HepG2 (cell line): Measurements from ENCODE around the gene KIRREL2. TPM values are rescaled to one million over a fixed set of nuclear protein-coding genes. Genes with fewer than 3 reads are reported as not detected.

Experiments
- ATAC-seq: fragments of 200-7000 bp; cut with Tn5 transposase; 3 replicates; pipeline ENCODE4 v1.9.1; 2020; ENCODE audit warnings: mild to moderate bottlenecking, moderate library complexity
- BruUV-seq: library from RNA; stranded (reverse); fragments of 400-500 nt; replicated peaks from 2 replicates; lab custom pipeline; 2021; lab: Mats Ljungman, UMichigan
- CTCF ChIA-PET: fragments of 300-600 bp; formaldehyde crosslinking; extraction: SDS; loops from one replicate; lab custom pipeline; 2021; ENCODE audit warnings: low total read pairs, inconsistent platforms, low intra/inter-chr PET ratio; lab: Yijun Ruan, JAX
- POLR2A ChIA-PET: fragments of 350-600 bp; sonication (Branson Sonifier 250); formaldehyde crosslinking; loops from one replicate; lab custom pipeline; 2020; ENCODE audit warnings: antibody characterized with exemption, inconsistent platforms; lab: Yijun Ruan, JAX
- DNase-seq: peaks from one replicate; pipeline ENCODE4 v3.0.0-alpha.2; 2015; ENCODE audit warnings: low spot score
- FAIRE-seq: peaks from 3 replicates; lab custom pipeline; 2011; peaks lifted over from hg19 to GRCh38; lab: Jason Lieb, UNC
- H2AFZ ChIP-seq: one replicate; pipeline ENCODE4 v1.6.1; 2011; ENCODE audit warnings: low read length, inconsistent platforms
- H3K27ac ChIP-seq: fragments of 300-600 bp; 3 replicates; pipeline ENCODE4 v1.8.0; 2011; ENCODE audit warnings: mixed run types, mild to moderate bottlenecking, mixed read lengths, low read length, inconsistent platforms; ENCODE audit not compliant: insufficient read depth; ENCODE audit errors: extremely low read length
- H3K27me3 ChIP-seq, 2 experiments: fragments of 200-600 bp in 1 of 2; 2 replicates in 1 of 2; 3 replicates in 1 of 2; pipeline versions ENCODE4 v1.6.0 to v1.8.0; 2011; ENCODE audit warnings: low read length in 2 of 2, mild to moderate bottlenecking in 2 of 2, moderate library complexity in 2 of 2, inconsistent platforms in 1 of 2; ENCODE audit not compliant: insufficient read depth in 2 of 2, control insufficient read depth in 1 of 2
- H3K36me3 ChIP-seq, 2 experiments: fragments of 200-600 bp in 1 of 2; replicated peaks in 1 of 2; 2 replicates in 1 of 2; 3 replicates in 1 of 2; pipeline versions ENCODE4 v1.5.1 to v1.8.0; 2011; ENCODE audit warnings: low read length in 2 of 2, inconsistent platforms in 1 of 2; ENCODE audit not compliant: insufficient read depth in 2 of 2, control insufficient read depth in 1 of 2
- H3K4me1 ChIP-seq: 2 replicates; pipeline ENCODE4 v1.5.1; 2012; ENCODE audit warnings: low read length, inconsistent platforms; ENCODE audit not compliant: insufficient read depth
- H3K4me2 ChIP-seq: 2 replicates; pipeline ENCODE4 v1.6.0; 2011; ENCODE audit warnings: low read depth, low read length, inconsistent platforms
- H3K4me3 ChIP-seq, 3 experiments: fragments of 200-600 bp in 1 of 3; sonication (generic), shearing (Covaris generic) in 1 of 3; replicated peaks in 1 of 3; 2 replicates each; pipeline ENCODE4 v1.5.1; 2011 to 2016; ENCODE audit warnings: low read length in 3 of 3, inconsistent platforms in 2 of 3, low read depth in 2 of 3, mild to moderate bottlenecking in 2 of 3, control low read depth in 1 of 3, mixed read lengths in 1 of 3; ENCODE audit not compliant: insufficient read depth in 1 of 3
- H3K79me2 ChIP-seq: one replicate; pipeline ENCODE4 v1.6.1; 2011; ENCODE audit warnings: low read length, inconsistent platforms; ENCODE audit not compliant: insufficient read depth
- H3K9ac ChIP-seq: 2 replicates; pipeline ENCODE4 v1.6.0; 2011; ENCODE audit warnings: mild to moderate bottlenecking, low read depth, low read length, inconsistent platforms; ENCODE audit not compliant: insufficient read depth
- H3K9me3 ChIP-seq: 2 replicates; pipeline ENCODE4 v1.5.1; 2012; ENCODE audit warnings: mild to moderate bottlenecking, low read length
- H4K20me1 ChIP-seq: 2 replicates; pipeline ENCODE4 v1.6.0; 2011; ENCODE audit warnings: inconsistent platforms, mild to moderate bottlenecking, low read length, moderate library complexity; ENCODE audit not compliant: insufficient read depth
- FIP1L1 ChIP-seq: fragments of 200-400 bp; formaldehyde crosslinking; IDR thresholded peaks from 2 replicates; pipeline ENCODE4 v1.6.1; 2018; ENCODE audit warnings: low read depth, mild to moderate bottlenecking, low read length, moderate library complexity, borderline replicate concordance; ENCODE audit not compliant: insufficient read depth
- MYPOP ChIP-seq: sonication (generic); formaldehyde crosslinking; IDR thresholded peaks from 2 replicates; pipeline ENCODE4 v1.8.1; 2023; ENCODE audit warnings: mild to moderate bottlenecking, moderate library complexity, missing genetic modification reagents
- NR3C1 ChIP-seq: sonication (generic); formaldehyde crosslinking; IDR thresholded peaks from 2 replicates; pipeline ENCODE4 v1.4.0; 2020; ENCODE audit warnings: missing genetic modification reagents
- ZBTB14 ChIP-seq: sonication (generic); formaldehyde crosslinking; IDR thresholded peaks from 2 replicates; pipeline ENCODE4 v1.4.0; 2020; ENCODE audit warnings: missing genetic modification reagents
- ZNF124 ChIP-seq: sonication (generic); formaldehyde crosslinking; IDR thresholded peaks from 2 replicates; pipeline ENCODE4 v1.4.0; 2020; ENCODE audit warnings: missing genetic modification reagents
- WGBS: methylation state at CpG from one replicate; pipeline ENCODE4 v1.1.6; 2017; ENCODE audit warnings: low lambda C conversion rate; 5-methylcytosine and 5-hydroxymethylcytosine counted together
- in situ Hi-C: cut with HindIII; loops from 2 replicates; pipeline ENCODE4 v1.10.0; 2017; ENCODE audit warnings: low pct_unique_long_range_greater_than_20kb; ENCODE audit not compliant: extremely low pct_ligation_motif_present
- intact Hi-C: fragments of 100-400 bp; cut with micrococcal nuclease; formaldehyde crosslinking; loops from one replicate; pipeline ENCODE4 v1.10.0; 2022; ENCODE audit not compliant: unreplicated experiment
- polyA plus RNA-seq, 8 experiments: library from polyadenylated mRNA; depleted of rRNA in 3 of 8; stranded (reverse) in 7 of 8; unstranded in 1 of 8; fragments of >200 nt; fragmentation: Illumina TruSeq in 4 of 8; extraction: Trizol in 4 of 8; gene quantifications; 2 replicates each; pipeline versions ENCODE4 v1.2.1 to v1.2.3, GENCODE V29; 2011 to 2016; ENCODE audit warnings: low read depth in 4 of 8, missing spikeins in 1 of 8, mixed read lengths in 1 of 8; ENCODE audit not compliant: insufficient read depth in 1 of 8
- total RNA-seq, 5 experiments: library from RNA; depleted of rRNA; stranded (reverse); fragments of >200 nt; fragmentation: Illumina TruSeq; extraction: Trizol; gene quantifications; 2 replicates each; pipeline ENCODE4 v1.2.3, GENCODE V29; 2016; ENCODE audit warnings: low read depth in 1 of 5
- TF ChIP-seq, protein P1 (sequence below): sonication (generic); formaldehyde crosslinking; IDR thresholded peaks from 2 replicates; pipeline ENCODE4 v1.5.0; 2020; ENCODE audit warnings: missing genetic modification reagents, mild to moderate bottlenecking, borderline replicate concordance
- TF ChIP-seq, protein P2 (sequence below): IDR thresholded peaks from 2 replicates; pipeline ENCODE4 v1.6.1; 2012; ENCODE audit warnings: inconsistent platforms
- TF ChIP-seq, protein P3 (sequence below): sonication (generic); formaldehyde crosslinking; IDR thresholded peaks from 2 replicates; pipeline ENCODE4 v1.4.0; 2020; ENCODE audit warnings: missing genetic modification reagents

KIRREL2 gene
- total and polyA plus RNA-seq, 2 of the 13 experiments (the other 11 are each of a cell fraction or from before 2014, with no cell fraction given): 0.18 to 2.4 TPM

GRCh38 chr19:35883882-35884281 is 27.2 kb downstream of the KIRREL2 start:
- no peaks in the 10 kb centered on the region for H4K20me1 ChIP-seq
- H3K4me3 ChIP-seq: no peak overlapping the region
- H3K4me1 ChIP-seq: no peaks in the 10 kb centered on the region
- no peak for FAIRE-seq
- no peaks in the 10 kb centered on the region for H3K27me3 ChIP-seq
- no peaks in the 10 kb centered on the region for H3K9me3 ChIP-seq
- no peak overlapping the region for H3K4me2 ChIP-seq
- no peak for DNase-seq
- no peaks in the 10 kb centered on the region for H3K79me2 ChIP-seq
- no TSS peak for BruUV-seq
- TF ChIP-seq, protein P1, sequence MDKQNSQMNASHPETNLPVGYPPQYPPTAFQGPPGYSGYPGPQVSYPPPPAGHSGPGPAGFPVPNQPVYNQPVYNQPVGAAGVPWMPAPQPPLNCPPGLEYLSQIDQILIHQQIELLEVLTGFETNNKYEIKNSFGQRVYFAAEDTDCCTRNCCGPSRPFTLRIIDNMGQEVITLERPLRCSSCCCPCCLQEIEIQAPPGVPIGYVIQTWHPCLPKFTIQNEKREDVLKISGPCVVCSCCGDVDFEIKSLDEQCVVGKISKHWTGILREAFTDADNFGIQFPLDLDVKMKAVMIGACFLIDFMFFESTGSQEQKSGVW: no peak
- TF ChIP-seq, protein P2, sequence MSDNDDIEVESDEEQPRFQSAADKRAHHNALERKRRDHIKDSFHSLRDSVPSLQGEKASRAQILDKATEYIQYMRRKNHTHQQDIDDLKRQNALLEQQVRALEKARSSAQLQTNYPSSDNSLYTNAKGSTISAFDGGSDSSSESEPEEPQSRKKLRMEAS: no peak
- TF ChIP-seq ZBTB14 (CRISPR knock-in tag) (no peak), ZNF124 (no peak), MYPOP (CRISPR knock-in tag) (no peak), NR3C1 (CRISPR knock-in tag) (no peak), FIP1L1 (no peak)
- TF ChIP-seq, protein P3, sequence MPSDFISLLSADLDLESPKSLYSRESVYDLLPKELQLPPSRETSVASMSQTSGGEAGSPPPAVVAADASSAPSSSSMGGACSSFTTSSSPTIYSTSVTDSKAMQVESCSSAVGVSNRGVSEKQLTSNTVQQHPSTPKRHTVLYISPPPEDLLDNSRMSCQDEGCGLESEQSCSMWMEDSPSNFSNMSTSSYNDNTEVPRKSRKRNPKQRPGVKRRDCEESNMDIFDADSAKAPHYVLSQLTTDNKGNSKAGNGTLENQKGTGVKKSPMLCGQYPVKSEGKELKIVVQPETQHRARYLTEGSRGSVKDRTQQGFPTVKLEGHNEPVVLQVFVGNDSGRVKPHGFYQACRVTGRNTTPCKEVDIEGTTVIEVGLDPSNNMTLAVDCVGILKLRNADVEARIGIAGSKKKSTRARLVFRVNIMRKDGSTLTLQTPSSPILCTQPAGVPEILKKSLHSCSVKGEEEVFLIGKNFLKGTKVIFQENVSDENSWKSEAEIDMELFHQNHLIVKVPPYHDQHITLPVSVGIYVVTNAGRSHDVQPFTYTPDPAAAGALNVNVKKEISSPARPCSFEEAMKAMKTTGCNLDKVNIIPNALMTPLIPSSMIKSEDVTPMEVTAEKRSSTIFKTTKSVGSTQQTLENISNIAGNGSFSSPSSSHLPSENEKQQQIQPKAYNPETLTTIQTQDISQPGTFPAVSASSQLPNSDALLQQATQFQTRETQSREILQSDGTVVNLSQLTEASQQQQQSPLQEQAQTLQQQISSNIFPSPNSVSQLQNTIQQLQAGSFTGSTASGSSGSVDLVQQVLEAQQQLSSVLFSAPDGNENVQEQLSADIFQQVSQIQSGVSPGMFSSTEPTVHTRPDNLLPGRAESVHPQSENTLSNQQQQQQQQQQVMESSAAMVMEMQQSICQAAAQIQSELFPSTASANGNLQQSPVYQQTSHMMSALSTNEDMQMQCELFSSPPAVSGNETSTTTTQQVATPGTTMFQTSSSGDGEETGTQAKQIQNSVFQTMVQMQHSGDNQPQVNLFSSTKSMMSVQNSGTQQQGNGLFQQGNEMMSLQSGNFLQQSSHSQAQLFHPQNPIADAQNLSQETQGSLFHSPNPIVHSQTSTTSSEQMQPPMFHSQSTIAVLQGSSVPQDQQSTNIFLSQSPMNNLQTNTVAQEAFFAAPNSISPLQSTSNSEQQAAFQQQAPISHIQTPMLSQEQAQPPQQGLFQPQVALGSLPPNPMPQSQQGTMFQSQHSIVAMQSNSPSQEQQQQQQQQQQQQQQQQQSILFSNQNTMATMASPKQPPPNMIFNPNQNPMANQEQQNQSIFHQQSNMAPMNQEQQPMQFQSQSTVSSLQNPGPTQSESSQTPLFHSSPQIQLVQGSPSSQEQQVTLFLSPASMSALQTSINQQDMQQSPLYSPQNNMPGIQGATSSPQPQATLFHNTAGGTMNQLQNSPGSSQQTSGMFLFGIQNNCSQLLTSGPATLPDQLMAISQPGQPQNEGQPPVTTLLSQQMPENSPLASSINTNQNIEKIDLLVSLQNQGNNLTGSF: no peak
- no peak for ATAC-seq
- ChIA-PET POLR2A (no interaction called here), CTCF (no interaction called here)
- peaks cover 1 to 8% of the 10 kb centered on the region in 2 experiments; a peak in 1 of 5 replicates for H3K36me3 ChIP-seq
- no peak overlapping the region for H3K27ac ChIP-seq
- no peak overlapping the region for H2AFZ ChIP-seq
- no peak overlapping the region for H3K9ac ChIP-seq
- in situ Hi-C loops (loop anchor here (10.0 kb wide), 1 partner anchor 51 kb away; the partner anchor contains the start of gene LRFN3), intact Hi-C loops (no loop called here)
- 0% methylated on average over 2 of the region's 2 CpGs for WGBS
